AG08395 (cell line): ENCODE data around the gene CTSA.
"Not testable (repeated sequence)": the region's sequence is repeated elsewhere in the genome, so short reads cannot be mapped to it uniquely, and the experiment has no call there.

Experiments used
- DNase-seq: peaks from one replicate; pipeline ENCODE4 v3.0.0; 2012; ENCODE audit warnings: mixed read lengths, low spot score

Gene CTSA

DNA sequence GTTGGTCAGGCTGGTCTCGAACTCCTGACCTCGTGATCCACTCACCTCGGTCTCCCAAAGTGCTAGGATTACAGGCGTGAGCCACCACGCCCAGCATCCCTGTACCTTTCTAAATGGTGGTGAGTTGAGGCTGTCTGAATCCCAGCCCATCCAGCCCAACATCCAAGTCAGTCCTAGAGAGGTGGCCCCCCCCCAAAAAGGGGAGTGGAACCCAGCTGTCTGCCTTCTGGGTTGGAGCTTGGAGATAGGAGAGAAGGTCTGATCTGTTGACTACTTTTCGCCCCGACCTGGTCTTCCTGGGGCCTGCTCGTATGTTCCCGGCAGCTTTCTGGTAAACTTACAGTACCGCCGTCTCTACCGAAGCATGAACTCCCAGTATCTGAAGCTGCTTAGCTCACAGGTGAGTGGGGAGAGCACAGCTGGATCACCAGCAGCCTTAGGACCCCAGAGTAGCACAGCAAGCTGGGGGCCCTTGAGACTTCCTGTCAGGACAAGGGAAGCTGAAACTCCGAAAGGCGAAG is 5.6 kb downstream of the CTSA start:
- no peak for DNase-seq

DNA sequence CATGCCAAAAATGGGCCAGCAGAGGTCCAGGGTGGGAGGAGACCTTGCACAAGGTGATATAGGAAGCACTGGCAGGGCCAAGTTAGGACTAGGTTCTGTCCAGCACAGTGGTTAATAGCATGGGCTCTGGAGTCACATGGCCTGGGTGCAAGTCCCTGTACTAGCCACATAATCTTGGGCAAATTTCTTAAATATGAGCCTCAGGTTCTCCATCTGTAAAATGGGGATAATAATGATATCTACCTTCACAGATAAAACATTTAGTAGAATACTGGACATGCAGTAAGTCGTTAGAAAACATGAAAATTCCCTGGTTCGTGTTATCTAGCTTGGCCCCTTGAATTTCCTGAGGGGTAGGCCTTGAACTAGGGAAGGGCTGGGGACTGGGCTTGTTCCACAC is 6.2 kb downstream of the CTSA start:
- no peak for DNase-seq

DNA sequence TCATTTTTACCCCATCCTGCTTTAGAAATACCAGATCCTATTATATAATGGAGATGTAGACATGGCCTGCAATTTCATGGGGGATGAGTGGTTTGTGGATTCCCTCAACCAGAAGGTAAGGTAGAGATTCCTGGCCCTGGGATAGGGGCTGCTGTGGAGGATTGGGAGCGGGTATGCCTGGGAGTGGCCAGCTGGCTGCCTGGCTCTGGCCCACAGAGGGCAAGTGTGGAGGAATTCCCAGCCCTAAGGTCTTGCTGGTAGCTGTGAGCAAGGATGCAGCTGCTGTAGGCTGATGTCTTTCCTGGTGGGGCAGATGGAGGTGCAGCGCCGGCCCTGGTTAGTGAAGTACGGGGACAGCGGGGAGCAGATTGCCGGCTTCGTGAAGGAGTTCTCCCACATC is 6.6 kb downstream of the CTSA start:
- DNase-seq, result no peak

DNA sequence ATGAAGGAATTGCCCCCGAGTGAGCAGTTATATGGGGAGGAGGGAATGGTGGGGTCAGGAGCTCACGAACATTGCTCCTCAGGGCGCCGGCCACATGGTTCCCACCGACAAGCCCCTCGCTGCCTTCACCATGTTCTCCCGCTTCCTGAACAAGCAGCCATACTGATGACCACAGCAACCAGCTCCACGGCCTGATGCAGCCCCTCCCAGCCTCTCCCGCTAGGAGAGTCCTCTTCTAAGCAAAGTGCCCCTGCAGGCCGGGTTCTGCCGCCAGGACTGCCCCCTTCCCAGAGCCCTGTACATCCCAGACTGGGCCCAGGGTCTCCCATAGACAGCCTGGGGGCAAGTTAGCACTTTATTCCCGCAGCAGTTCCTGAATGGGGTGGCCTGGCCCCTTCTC is 7.2 kb downstream of the CTSA start:
- no peak for DNase-seq

DNA sequence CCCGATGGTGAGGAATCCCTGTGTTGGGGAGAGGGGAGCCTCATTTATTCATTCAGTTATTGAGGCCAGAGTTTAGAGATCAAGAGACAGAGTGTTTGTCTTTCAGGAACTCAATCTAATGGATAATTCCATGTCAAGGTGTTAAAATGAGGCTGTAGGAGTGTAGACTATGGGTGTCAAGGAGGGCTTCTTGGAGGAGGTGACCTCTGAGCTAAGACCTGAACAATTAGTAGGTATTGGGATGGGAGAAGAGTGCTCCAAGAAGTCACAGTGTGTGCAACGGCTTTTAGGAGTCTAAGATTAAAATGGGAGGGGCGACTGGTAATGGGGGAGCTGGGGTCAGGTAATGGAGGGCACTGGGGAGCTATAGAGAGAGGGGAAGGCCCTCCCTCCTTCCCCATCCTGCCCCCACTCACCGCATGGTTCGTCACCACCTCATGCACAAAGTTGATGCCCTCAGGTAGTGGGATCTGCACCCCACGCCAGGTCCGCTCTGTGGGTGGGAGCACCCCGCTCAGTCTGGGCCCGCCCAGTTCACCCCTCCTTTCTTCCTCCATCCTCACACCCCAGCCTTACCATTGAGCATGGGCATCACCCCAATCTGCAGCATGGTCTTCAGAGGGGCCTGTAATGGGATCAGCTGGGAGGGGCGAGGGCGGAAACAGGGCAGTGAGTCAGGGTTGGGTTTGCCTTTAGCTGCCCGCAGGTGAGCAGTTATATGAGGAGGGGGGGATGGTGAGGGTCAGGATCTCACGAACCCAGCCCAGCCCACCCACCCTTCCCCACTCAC is 8.1 kb downstream of the CTSA start:
- DNase-seq, result no peak

DNA sequence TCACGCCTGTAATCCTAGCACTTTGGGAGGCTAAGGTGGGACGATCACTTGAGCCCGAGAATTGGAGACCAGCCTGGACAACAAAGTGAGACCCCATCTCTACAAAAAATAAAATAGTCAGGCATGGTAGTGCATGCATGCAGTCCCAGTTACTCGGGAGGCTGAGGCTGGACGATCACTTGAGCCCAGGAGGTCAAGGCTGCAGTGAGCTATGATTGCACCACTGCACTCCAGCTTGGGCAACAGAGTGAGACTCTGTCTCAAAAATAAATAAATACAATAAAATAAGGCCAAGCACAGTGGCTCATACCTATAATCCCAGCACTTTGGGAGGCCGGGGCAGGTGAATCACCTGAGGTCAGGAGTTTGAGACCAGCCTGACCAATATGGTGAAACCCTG is 10.2 kb downstream of the CTSA start:
- DNase-seq, result not testable (repeated sequence)

DNA sequence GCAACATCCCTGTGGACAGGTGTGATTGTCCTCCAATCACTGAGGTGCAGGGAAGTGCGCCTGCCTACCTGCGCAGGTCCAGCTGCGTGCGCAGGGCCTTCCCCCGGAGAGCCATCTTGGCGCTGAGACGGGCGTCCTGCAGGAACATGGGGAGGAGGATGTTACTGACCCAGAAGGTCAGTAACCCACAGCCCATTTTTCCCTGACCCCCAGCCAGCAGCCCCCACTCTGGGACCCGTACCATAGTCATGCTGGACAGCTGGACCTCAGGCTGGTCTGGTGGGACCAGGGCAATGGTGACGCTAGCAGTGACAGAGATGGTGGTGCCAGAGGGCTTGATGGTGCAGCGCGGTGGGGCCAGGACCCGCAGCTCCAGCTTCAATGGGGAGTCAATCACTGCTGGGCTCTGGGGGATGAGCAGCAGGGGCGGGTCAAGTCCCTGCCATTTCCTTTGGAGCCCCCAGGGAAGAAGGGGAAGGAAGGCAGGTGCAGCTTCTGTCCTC is 11.1 kb downstream of the CTSA start:
- no peak for DNase-seq

DNA sequence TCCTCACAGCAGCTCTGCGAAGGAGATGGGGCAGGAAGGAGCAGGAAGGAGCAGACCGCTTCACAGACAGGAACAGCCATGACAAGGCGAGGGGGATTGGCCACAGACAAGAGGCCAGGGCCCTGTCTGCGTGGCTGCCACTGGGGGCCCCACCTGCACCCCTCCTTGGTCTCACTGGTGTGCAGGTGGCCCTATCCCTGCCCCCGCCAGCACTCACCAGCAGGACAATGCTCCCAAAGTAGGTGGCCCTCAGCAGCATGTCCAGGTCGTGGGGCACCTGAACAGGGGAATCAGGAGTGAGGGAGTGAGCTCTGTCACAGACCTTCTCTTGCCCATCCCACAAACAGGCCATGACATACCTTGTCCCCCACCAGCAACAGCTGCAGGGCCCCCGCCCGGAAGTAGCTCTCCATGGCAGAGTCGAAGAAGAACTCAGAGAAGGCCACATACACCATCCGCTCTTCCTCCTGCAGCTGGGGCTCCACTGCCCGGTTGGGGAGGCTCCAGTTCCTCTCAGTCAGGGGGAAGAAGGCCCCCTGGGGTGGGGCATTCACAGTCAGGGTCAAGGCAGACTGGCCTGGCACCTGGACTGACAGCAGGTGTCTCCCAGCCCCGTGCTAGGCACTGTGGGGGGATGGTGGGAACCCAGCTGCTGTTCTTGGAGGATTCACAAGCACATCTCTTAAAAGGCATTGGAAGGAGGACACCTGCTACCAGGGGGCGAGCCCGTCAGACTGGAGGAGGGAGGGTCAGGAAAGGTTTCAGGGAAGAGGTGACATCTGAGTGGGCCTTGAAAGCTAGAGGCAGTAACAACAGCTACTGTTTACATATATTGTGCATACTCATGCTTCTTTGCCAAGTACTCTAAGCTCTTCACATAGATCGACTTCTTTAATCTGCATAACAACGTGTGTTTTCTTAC is 13.7 kb downstream of the CTSA start:
- no peak for DNase-seq

DNA sequence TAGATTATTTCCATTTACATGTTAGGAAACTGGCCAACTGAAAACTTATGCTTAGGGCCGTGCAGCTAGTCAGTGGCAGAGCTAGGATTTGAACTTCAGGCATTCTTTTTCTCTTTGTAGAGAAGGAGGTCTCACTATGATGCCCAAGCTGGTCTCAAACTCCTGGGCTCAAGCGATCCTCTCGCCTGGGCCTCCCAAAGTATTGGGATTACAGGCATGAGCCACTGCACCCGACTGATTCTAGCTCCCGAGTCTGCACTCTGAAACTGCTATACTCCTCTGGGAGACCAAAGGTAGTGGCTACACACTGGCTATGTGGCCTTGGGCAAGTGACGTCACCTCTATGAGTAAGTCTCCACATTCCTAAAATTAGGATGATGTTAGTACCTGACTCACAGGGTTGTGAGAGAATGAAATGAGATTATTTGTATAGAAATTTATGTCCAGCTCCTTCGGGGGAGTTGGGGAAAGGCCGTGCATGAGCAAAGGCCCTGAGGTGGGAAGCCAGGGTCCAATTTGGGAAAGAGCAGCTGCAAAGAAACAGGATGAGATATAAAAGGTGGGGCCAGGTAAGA is 14.5 kb downstream of the CTSA start:
- DNase-seq, result peak; percentile 71

DNA sequence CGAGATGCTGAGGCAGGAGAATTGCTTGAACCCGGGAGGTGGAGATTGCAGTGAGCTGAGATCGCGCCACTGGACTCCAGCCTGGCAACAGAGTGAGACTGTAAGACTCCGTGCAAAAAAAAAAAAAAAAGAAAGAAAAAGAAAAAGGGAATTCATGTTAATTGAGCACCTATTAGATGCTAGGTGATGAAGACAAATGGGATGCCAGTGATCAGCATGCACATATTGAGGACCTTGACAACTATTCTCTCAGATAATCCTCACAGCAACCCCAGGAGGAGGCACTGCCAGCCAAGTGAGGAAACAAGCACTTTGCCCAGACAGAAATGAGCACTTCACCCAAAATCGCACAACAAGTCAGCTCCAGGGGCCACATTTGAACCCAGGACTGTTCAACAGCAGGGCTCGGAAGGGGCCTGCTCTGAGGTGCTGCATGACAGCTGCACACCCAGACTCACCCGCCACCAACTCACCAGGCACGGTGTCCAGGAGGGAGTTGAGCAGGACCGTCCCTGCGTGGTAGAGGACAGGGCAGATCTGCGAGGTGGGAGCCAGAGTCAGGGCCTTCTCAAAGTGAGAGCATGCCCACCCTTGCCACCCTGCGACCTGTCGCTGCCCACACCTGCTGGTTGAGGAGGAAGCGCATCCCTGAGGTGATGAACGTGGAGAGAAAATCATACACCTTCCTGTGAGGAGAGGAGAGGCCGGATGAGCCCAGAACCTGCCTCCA is 16.2 kb downstream of the CTSA start:
- no peak for DNase-seq

DNA sequence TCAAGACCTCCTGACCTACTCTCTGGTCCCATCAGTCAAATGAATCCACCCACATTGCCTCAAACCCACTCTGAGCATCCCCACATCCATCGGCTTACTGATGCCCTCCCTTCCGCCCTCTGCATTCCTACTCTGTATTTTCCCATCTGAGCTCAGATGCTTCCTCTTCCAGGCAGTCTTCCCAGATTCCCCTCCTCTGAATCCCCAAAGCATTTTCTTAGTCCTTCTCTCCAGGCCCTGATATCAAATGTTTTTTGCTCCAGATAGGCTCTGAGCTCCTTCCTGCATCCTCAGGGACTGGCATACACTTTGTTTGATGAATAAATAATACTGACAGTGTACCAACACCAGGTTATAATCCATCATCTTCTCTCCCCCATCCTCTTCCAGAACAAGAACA is 16.9 kb downstream of the CTSA start:
- no peak for DNase-seq

DNA sequence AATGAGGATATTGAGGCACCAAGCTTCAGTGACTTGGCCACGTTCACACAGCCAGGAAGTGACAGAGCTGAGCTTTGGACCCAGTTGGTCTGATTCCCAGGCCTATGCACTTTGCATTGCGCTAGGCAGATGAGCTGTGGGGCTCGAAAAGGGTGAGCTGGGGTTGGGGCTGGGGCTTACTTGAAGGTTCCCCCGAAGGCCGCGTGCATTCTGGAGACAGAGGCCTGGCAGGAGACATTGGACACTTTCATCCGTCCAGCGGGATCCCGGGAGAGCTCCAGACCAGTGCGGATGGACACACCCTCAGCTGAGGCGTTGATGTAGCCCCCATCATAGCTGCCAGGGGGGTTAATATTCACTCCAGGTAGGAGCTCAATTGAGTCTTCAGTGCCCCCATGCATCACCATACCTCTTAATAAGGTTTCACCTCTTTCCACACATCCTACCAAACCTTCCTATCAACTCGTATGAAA is 18.2 kb downstream of the CTSA start:
- no peak for DNase-seq

DNA sequence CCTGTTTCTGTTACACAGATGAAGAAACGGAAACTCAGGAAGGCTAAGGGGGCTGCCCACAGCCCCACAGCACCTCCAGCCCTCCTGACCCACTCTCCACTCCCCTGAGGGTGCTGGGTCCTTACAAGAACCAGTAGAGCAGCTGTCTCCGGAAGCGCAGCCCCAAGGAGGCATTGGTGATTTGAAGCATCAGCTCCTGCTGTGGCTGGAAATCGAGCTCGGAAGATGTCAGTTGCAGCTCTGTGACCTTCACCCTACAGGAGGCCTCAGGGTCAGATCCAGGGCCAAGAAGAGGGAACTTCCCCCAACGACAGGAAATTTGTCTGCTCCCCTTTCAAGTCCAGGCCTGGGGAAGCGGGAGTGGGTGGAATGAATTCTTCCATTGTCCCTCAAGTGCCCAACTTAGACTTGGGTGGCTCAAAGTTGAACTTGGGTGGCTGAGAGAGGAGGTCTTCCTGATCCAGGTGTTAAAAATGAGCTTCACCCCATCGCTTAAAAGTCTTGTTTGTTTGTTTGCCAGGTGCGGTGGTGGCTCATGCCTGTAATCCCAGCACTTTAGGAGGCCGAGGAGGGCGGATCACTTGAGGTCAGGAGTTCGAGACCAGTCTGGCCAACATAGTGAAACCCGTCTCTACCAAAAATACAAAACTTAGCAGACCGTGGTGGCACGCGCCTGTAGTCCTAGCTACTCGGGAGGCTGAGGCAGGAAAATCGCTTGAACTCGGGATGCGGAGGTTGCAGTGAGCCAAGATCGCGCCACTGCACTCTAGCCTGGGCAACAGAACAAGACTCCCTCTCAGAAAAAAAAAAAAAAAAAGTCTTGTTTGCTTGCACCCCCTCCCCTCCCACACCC is 18.9 kb downstream of the CTSA start:
- DNase-seq, result no peak

DNA sequence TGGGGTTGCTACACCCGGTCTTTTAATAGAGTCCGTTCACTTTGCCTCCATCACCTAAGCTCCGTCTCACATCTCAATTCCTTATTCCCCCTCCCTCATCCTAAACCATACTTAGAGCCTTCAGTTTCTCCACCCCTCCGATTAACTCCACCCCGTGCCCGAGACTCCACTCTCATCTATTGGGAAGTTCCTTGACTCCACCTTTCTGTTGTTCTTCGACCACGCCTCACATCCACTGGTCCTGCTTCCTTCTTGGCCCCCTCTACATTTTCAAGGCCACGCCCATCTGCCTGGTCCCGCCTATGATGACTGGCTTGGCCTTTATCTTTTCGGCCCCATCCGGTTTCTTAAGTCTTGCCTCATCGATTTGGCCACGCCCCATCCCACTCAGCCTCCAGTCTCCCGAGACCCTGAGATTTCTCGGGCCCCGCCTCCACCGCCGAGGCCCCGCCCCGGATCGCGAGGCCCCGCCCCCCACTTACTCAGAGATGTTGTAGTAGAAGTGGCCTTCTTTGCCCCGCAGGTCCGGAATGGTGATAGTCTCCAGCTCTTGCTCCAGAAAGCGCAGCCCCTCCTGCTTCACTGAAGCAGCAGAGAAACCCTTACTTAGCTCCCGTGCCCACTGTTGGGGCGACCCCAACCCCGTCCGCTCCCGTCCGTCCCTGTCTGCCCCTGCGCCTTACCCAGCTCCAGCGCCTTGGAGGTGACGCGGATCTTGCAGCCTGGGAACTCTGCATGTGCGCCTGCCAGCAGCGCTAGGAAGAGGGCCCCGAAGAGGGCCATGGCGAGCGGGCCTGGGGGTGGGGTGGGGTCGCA is 19.7 kb downstream of the CTSA start:
- peak; percentile 99 for DNase-seq

DNA sequence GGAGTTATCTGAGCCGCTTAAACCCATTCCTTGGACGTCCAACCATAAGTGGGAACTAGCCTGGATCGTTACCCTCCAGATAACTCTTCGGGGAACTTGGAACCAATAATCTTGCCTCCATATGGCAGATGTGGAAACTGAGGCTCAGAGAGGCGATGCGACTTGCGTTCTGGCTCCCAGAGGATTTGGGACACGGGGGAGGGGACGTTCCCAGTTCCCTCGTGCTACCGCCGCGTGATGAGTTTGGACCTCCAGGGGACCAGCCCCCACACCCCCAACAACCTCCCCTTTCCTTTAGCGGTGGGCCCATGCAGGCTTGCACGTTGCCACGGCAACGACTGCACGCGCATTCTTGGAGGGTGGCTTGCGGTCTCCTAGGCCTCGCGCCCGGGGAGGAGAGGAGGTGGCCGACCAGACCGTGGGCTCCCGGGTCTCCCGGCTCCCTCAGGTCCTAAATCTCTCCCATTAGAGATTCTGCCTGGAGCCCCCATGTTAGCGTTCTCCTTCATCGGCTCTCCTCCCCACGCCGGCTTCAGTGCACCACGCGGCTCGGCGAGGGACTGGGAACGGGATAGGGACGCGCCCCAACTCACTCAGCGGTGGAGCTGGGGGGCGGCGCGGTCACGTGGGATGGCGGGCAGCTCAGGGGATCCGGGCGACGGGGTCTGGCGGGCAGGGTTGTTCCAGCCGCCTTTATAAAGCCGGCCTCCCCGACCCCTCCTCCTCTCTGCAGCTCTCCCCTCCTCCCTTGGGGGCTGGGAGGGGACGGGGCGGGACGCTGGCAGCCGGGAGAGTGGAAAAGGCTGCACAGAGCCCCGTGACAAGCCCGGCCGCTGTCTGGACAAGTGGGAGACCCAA is 20.6 kb downstream of the CTSA start, which contains the start of gene PLTP:
TSS of gene PLTP (minus strand) at position 670 of the 858 bp plus-strand sequence. CDS start 703 bp downstream, outside the sequence.
- peak; percentile 64 for DNase-seq

DNA sequence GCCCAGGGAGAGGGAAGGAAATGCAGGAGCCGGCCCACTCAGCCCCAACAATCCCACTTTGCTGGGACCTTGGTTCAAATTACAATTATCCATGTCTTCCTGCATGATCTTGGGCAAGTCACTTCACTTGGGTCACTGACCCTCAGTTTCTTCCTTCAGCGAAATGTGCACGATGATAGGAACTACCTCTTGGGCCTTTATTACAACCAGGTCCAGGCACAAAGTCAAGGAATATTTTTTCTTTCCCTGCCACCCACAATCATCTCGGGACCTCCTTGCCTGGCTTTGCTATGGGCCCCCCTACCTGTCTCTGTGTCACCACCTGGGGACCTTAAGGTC is 21.2 kb downstream of the CTSA start:
- DNase-seq, result no peak

DNA sequence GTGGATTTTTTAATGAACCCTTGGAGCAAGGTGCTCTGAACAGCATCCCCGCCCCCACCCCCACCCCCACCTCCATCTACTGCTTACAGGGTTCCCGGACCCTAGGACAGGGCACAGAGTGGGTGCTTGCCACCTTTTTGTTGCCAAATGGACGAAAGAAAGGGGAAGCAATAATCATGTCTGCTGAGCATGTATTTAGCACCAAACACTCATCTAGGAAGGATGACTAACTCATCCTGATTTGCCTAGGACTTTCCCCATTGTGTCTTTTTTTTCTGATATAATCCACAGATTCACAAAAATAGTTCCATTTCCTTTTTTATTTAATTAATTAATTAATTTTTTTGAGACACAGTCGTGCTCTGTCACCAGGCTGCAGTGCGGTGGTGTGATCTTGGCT is 22.0 kb downstream of the CTSA start:
- DNase-seq, result no peak

DNA sequence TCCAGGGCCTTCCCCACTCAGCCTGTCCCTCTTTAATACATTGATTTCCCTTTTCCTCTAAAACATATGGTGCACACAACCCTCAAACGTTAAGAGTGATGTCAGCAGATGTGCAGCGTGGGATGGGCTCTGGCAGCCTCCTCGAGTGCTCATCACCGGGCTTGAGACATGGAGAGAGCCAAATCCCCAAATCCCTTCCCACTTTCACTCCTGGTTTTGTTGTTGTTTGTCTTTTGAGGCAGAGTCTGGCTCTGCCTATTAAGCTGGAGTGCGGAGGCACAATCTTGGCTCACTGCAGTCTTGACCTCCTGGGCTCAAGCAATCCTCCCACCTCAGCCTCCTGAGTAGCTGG is 26.6 kb downstream of the CTSA start:
- DNase-seq, result no peak

DNA sequence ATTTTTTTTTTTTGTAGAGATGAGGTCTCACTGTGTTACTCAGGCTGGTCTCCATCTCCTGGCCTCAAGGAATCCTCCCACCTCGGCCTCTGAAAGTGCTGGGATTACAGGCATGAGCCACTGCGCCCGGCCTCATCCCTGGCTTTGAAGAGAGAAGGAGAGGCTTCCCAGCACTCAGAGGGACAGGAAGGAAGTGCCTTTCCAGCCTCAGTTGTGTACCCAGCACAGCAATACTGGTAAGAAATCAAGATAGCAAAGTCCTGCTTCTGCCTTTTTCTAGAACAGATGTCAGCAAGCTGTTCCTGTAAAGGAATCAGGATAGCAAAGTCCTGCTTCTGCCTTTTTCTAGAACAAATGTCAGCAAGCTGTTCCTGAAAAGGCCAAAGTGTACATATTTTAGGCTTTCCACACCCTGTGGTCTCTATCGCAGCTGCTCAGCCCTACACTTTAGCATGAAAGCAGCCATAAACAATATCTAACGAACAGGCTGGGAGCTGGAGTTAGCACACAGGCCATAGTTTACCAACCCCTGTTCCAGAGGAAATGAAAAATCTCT is 27.1 kb downstream of the CTSA start:
- no peak for DNase-seq
